A549 (cell line): ENCODE results near the gene PYROXD2. TPM values are rescaled to one million over a fixed set of nuclear protein-coding genes. Genes with fewer than 3 reads are reported as not detected.
A peak's percentile ranks its signal among the peaks of the same experiment; 100 is the strongest.

Experiments used
- ATAC-seq, 2 experiments: fragments of 200-7000 bp in 1 of 2; fragments of >200 bp in 1 of 2; cut with Nextera tagmentation in 1 of 2; cut with Tn5 transposase in 1 of 2; 3 replicates each; pipeline versions ENCODE4 v1.8.0 to v1.9.1; 2018 to 2020; ENCODE audit warnings: mild to moderate bottlenecking in 1 of 2, moderate library complexity in 1 of 2
- CTCF ChIA-PET: fragments of 300-600 bp; sonication (Branson Sonifier 250); formaldehyde crosslinking; extraction: SDS; loops from one replicate; lab custom pipeline; 2021; ENCODE audit warnings: antibody characterized with exemption, inconsistent platforms; lab: Yijun Ruan, JAX
- POLR2A ChIA-PET: fragments of 350-600 bp; formaldehyde crosslinking; extraction: SDS; loops from one replicate; lab custom pipeline; 2021; ENCODE audit warnings: antibody characterized with exemption, inconsistent platforms; lab: Yijun Ruan, JAX
- DNase-seq, 2 experiments: peaks; one replicate each; pipeline versions ENCODE4 v3.0.0 to v3.0.0-alpha.2; 2011 to 2016; ENCODE audit warnings: low read depth in 1 of 2, low spot score in 1 of 2
- FAIRE-seq: peaks from 2 replicates; lab custom pipeline; 2011; peaks lifted over from hg19 to GRCh38; lab: Jason Lieb, UNC
- H3K27ac ChIP-seq, 2 experiments: fragments of >200 bp; sonication (Bioruptor Twin); formaldehyde crosslinking; 3 replicates each; pipeline ENCODE4 v1.5.1; 2016 to 2017
- H3K4me1 ChIP-seq: fragments of >200 bp; sonication (Bioruptor Twin); formaldehyde crosslinking; 3 replicates; pipeline ENCODE4 v1.6.1; 2016
- H3K4me2 ChIP-seq: fragments of >200 bp; sonication (Bioruptor Twin); formaldehyde crosslinking; 3 replicates; pipeline ENCODE4 v1.6.1; 2016
- H3K4me3 ChIP-seq: fragments of >200 bp; sonication (Bioruptor Twin); formaldehyde crosslinking; 3 replicates; pipeline ENCODE4 v1.5.1; 2016
- H3K9me3 ChIP-seq: fragments of >200 bp; sonication (Bioruptor Twin); formaldehyde crosslinking; 3 replicates; pipeline ENCODE4 v1.6.1; 2016
- BCL3 ChIP-seq: fragments of >200 bp; sonication (Bioruptor Twin); formaldehyde crosslinking; IDR thresholded peaks from 3 replicates; pipeline ENCODE4 v1.6.1; 2016
- CBX2 ChIP-seq: fragments of 200-600 bp; sonication (generic); IDR thresholded peaks from 2 replicates; pipeline ENCODE4 v1.6.1; 2016; ENCODE audit warnings: low read depth, mild to moderate bottlenecking, borderline replicate concordance
- CBX8 ChIP-seq: fragments of 200-600 bp; sonication (generic); IDR thresholded peaks from 2 replicates; pipeline ENCODE4 v1.6.1; 2016
- CEBPB ChIP-seq, 2 experiments: fragments of >200 bp in 1 of 2; sonication (Bioruptor Twin) in 1 of 2; formaldehyde crosslinking in 1 of 2; IDR thresholded peaks; 2 replicates each; pipeline ENCODE4 v1.6.1; 2012 to 2016
- CHD4 ChIP-seq: fragments of 200-600 bp; sonication (generic); IDR thresholded peaks from 2 replicates; pipeline ENCODE4 v1.6.1; 2016; ENCODE audit warnings: antibody characterized with exemption, mild to moderate bottlenecking, borderline replicate concordance
- E2F6 ChIP-seq: IDR thresholded peaks from 2 replicates; pipeline ENCODE4 v1.6.1; 2012; ENCODE audit warnings: low read depth, borderline replicate concordance
- EHMT2 ChIP-seq: fragments of 200-600 bp; sonication (generic); IDR thresholded peaks from 2 replicates; pipeline ENCODE4 v1.6.1; 2016; ENCODE audit warnings: antibody characterized with exemption, low read depth, mild to moderate bottlenecking, moderate library complexity
- EP300 ChIP-seq, 2 experiments: fragments of >200 bp; sonication (Bioruptor Twin); formaldehyde crosslinking; IDR thresholded peaks; 2 replicates in 1 of 2; 3 replicates in 1 of 2; pipeline ENCODE4 v1.6.1; 2016 to 2017
- ESRRA ChIP-seq: fragments of 150-350 bp; IDR thresholded peaks from 2 replicates; pipeline ENCODE4 v1.6.1; 2014; ENCODE audit warnings: mild to moderate bottlenecking, low read length, borderline replicate concordance
- FOSL2 ChIP-seq, 2 experiments: fragments of 450-650 bp in 1 of 2; fragments of >200 bp in 1 of 2; sonication (Bioruptor Twin) in 1 of 2; formaldehyde crosslinking; IDR thresholded peaks; 2 replicates each; pipeline versions ENCODE4 v1.5.0 to v1.6.1; 2016 to 2020; ENCODE audit warnings: mild to moderate bottlenecking in 1 of 2, moderate library complexity in 1 of 2
- GATA3 ChIP-seq: IDR thresholded peaks from 2 replicates; pipeline ENCODE4 v1.6.1; 2012; ENCODE audit warnings: borderline replicate concordance
- HMGXB4 ChIP-seq: fragments of 250-450 bp; sonication (Bioruptor Pico); IDR thresholded peaks from 2 replicates; pipeline ENCODE4 v1.5.0; 2021; ENCODE audit warnings: mild to moderate bottlenecking, moderate library complexity, borderline replicate concordance
- HOXA7 ChIP-seq: fragments of 250-450 bp; sonication (Bioruptor Pico); IDR thresholded peaks from 2 replicates; pipeline ENCODE4 v1.5.0; 2020; ENCODE audit warnings: mild to moderate bottlenecking, moderate library complexity
- HOXB5 ChIP-seq: fragments of 250-450 bp; sonication (Bioruptor Pico); IDR thresholded peaks from 2 replicates; pipeline ENCODE4 v1.5.0; 2020; ENCODE audit warnings: mild to moderate bottlenecking, moderate library complexity
- KDM5A ChIP-seq: fragments of 200-600 bp; sonication (generic); IDR thresholded peaks from 2 replicates; pipeline ENCODE4 v1.6.1; 2016; ENCODE audit warnings: antibody characterized with exemption, mild to moderate bottlenecking
- MAX ChIP-seq: IDR thresholded peaks from 2 replicates; pipeline ENCODE4 v1.6.1; 2012
- MAZ ChIP-seq: fragments of 150-350 bp; IDR thresholded peaks from 2 replicates; pipeline ENCODE4 v1.6.1; 2014; ENCODE audit warnings: antibody characterized with exemption, low read depth, low read length, borderline replicate concordance
- MYC ChIP-seq: IDR thresholded peaks from 2 replicates; pipeline ENCODE4 v1.6.1; 2012; ENCODE audit warnings: mild to moderate bottlenecking, inconsistent platforms, low read length, improper control_type of control experiment, borderline replicate concordance
- NPAS2 ChIP-seq: fragments of 250-450 bp; sonication (Bioruptor Pico); IDR thresholded peaks from 2 replicates; pipeline ENCODE4 v1.8.0; 2022; ENCODE audit warnings: mild to moderate bottlenecking, moderate library complexity, borderline replicate concordance
- NR3C1 ChIP-seq: fragments of >200 bp; sonication (Bioruptor Twin); formaldehyde crosslinking; IDR thresholded peaks from 3 replicates; pipeline ENCODE4 v1.6.1; 2017
- POLR2A ChIP-seq: IDR thresholded peaks from 2 replicates; pipeline ENCODE4 v1.6.1; 2012; ENCODE audit warnings: mild to moderate bottlenecking, low read length
- RCOR1 ChIP-seq: fragments of 150-350 bp; IDR thresholded peaks from 2 replicates; pipeline ENCODE4 v1.6.1; 2014; ENCODE audit warnings: antibody characterized with exemption, low read length, low read depth
- RFX5 ChIP-seq: fragments of 450-650 bp; IDR thresholded peaks from 2 replicates; pipeline ENCODE4 v1.7.1; 2014; ENCODE audit warnings: antibody characterized with exemption, mild to moderate bottlenecking, moderate library complexity
- SMC3 ChIP-seq: fragments of >200 bp; sonication (Bioruptor Twin); formaldehyde crosslinking; IDR thresholded peaks from 3 replicates; pipeline ENCODE4 v1.6.1; 2018; ENCODE audit warnings: inconsistent platforms
- SREBF2 ChIP-seq: fragments of 450-650 bp; IDR thresholded peaks from 2 replicates; pipeline ENCODE4 v1.6.1; 2014; ENCODE audit warnings: mild to moderate bottlenecking, moderate library complexity
- TFCP2L1 ChIP-seq: fragments of 250-450 bp; sonication (Bioruptor Pico); IDR thresholded peaks from 2 replicates; pipeline ENCODE4 v1.5.0; 2021; ENCODE audit warnings: mild to moderate bottlenecking
- TP53 ChIP-seq: fragments of 250-450 bp; sonication (Bioruptor Pico); IDR thresholded peaks from 2 replicates; pipeline ENCODE4 v1.5.0; 2021; ENCODE audit warnings: mild to moderate bottlenecking, moderate library complexity
- USF2 ChIP-seq: fragments of 450-650 bp; IDR thresholded peaks from 2 replicates; pipeline ENCODE4 v1.6.1; 2014; ENCODE audit warnings: antibody characterized with exemption
- ZFP36 ChIP-seq: fragments of 450-650 bp; IDR thresholded peaks from 2 replicates; pipeline ENCODE4 v1.6.1; 2014; ENCODE audit warnings: borderline replicate concordance; ENCODE audit not compliant: partially characterized antibody
- ZNF302 ChIP-seq: fragments of 250-450 bp; sonication (Bioruptor Pico); IDR thresholded peaks from 2 replicates; pipeline ENCODE4 v1.9.0; 2021; ENCODE audit warnings: inconsistent platforms, mild to moderate bottlenecking, moderate library complexity
- ZSCAN20 ChIP-seq: fragments of 250-450 bp; sonication (Bioruptor Pico); IDR thresholded peaks from 2 replicates; pipeline ENCODE4 v1.8.0; 2022; ENCODE audit warnings: mild to moderate bottlenecking, moderate library complexity
- WGBS: methylation state at CpG from one replicate; pipeline ENCODE4 v1.1.6; 2017; ENCODE audit errors: missing lambda C conversion rate; 5-methylcytosine and 5-hydroxymethylcytosine counted together
- polyA plus RNA-seq, 4 experiments: library from polyadenylated mRNA; depleted of rRNA in 3 of 4; stranded (reverse); fragments of >200 nt; fragmentation: RNase III in 1 of 4; extraction: RNeasy Plus Mini Kit Qiagen cat#74134 plus additional on column Dnase treatment in 1 of 4; gene quantifications; 2 replicates in 3 of 4; 3 replicates in 1 of 4; pipeline ENCODE4 v1.2.3, GENCODE V29; 2011 to 2017

The PYROXD2 gene
- polyA plus RNA-seq, 2 of the 4 experiments (the other 2 are of a cell fraction) = 4.6 to 6.3 TPM

- POLR2A ChIA-PET = no interaction called here
- TF ChIP-seq HOXA7 (CRISPR knock-in tag) (no peak), GATA3 (no peak), CEBPB (IDR thresholded peaks at IDR 0.05) (no peak), CBX8 (no peak), SMC3 (no peak), CBX2 (no peak), ZNF302 (CRISPR knock-in tag) (no peak), FOSL2 (IDR thresholded peaks at IDR 0.05) (no peak), FOSL2 (CRISPR knock-in tag; IDR thresholded peaks at IDR 0.05) (no peak), MAX (no peak), BCL3 (no peak), NPAS2 (CRISPR knock-in tag) (no peak), EHMT2 (no peak)
- TF ChIP-seq, all 56 proteins: peak for 0
- WGBS = 81% methylated on average over 6 of the region's 6 CpGs
- no peak overlapping the region for H3K27ac ChIP-seq
- no peak overlapping the region for H3K4me2 ChIP-seq
- no peaks in the 10 kb centered on the region for H3K9me3 ChIP-seq
- DNase-seq = no peak
- ATAC-seq = no peak
- FAIRE-seq = no peak
- CTCF ChIA-PET = no interaction called here
- no peak overlapping the region for H3K4me3 ChIP-seq
- peaks cover 15% of the 10 kb centered on the region for H3K4me1 ChIP-seq
Measured at GRCh38 chr10:98463016-98463415, 48.0 kb upstream of the PYROXD2 start.

GRCh38 chr10:98461500-98461842 is 46.5 kb upstream of the PYROXD2 start:
- H3K4me1 ChIP-seq = peaks cover 15% of the 10 kb centered on the region
- no peak for DNase-seq
- peak overlapping the region; percentile 53 to 55; a peak in 4 of 6 replicates for H3K27ac ChIP-seq
- H3K4me3 ChIP-seq = no peak overlapping the region
- CTCF ChIA-PET = interaction anchor here (2.9 kb wide), 1 partner anchor 36 kb away, joined by 9 read pairs; no protein-coding TSS in a partner anchor
- no peak for FAIRE-seq
- peak overlapping the region; percentile 44; the same call in 2 of the 3 replicates for H3K4me2 ChIP-seq
- H3K9me3 ChIP-seq = no peaks in the 10 kb centered on the region
- no peak for TF ChIP-seq EP300 (IDR thresholded peaks at IDR 0.05)
- no peak for TF ChIP-seq KDM5A
- TF ChIP-seq TFCP2L1 (CRISPR knock-in tag) = no peak
- no peak for TF ChIP-seq RCOR1
- TF ChIP-seq CHD4 = no peak
- TF ChIP-seq NR3C1 = no peak
- TF ChIP-seq RFX5 = no peak
- no peak for TF ChIP-seq E2F6
- TF ChIP-seq HMGXB4 (CRISPR knock-in tag) = no peak
- TF ChIP-seq ZSCAN20 (CRISPR knock-in tag) = no peak
- no peak for TF ChIP-seq USF2
- TF ChIP-seq SREBF2 = no peak
- no peak for TF ChIP-seq ESRRA
- no peak for TF ChIP-seq TP53
- TF ChIP-seq POLR2A = no peak
- no peak for TF ChIP-seq HOXB5 (CRISPR knock-in tag)
- TF ChIP-seq ZFP36 = no peak
- no peak for TF ChIP-seq MYC
- TF ChIP-seq MAZ = no peak
- TF ChIP-seq NPAS2 (CRISPR knock-in tag) = no peak
- TF ChIP-seq, all 56 proteins: peak for 0
- 81% methylated on average over 3 of the region's 3 CpGs for WGBS
- POLR2A ChIA-PET = no interaction called here
- ATAC-seq = no peak
